A673 (cell line): Measurements from ENCODE around the gene CARD16.

ENCODE experiments used
- EZH2 ChIP-seq: fragments of 200-600 bp; sonication (generic); IDR thresholded peaks from 2 replicates; pipeline ENCODE4 v1.6.1; 2017; ENCODE audit warnings: borderline replicate concordance, low read depth, mild to moderate bottlenecking, mixed read lengths, antibody characterized with exemption, low read length; ENCODE audit not compliant: poor library complexity, severe bottlenecking
- TF ChIP-seq, protein P1 (sequence below): fragments of 300-800, 200-600 bp; sonication (generic); conservative IDR thresholded peaks from 2 replicates; pipeline ENCODE4 v1.5.1; 2017; ENCODE audit warnings: low read depth, mild to moderate bottlenecking, antibody characterized with exemption, low read length, moderate library complexity, mixed read lengths

DNA sequence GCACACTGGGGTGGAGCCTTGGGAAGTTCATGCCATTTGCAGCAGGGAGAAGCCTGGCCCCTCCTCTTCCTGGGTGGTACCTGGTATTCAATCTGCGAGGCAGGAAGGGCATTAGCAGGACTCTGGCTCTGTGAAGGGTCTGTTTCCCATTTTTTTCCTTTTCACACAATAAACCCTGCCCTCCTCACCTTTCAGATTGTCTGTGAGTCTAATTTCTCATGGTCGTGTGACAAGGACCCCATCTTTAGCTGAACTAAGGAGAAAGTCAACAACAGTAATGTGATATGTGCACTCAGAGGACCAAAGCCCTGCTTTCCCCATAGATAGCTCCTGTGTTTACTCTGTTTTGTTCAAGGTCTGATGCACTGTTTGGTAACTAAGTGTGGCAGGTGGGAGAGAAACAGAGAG lies 50.1 kb downstream of the CARD16 start:
- TF ChIP-seq, protein P1, sequence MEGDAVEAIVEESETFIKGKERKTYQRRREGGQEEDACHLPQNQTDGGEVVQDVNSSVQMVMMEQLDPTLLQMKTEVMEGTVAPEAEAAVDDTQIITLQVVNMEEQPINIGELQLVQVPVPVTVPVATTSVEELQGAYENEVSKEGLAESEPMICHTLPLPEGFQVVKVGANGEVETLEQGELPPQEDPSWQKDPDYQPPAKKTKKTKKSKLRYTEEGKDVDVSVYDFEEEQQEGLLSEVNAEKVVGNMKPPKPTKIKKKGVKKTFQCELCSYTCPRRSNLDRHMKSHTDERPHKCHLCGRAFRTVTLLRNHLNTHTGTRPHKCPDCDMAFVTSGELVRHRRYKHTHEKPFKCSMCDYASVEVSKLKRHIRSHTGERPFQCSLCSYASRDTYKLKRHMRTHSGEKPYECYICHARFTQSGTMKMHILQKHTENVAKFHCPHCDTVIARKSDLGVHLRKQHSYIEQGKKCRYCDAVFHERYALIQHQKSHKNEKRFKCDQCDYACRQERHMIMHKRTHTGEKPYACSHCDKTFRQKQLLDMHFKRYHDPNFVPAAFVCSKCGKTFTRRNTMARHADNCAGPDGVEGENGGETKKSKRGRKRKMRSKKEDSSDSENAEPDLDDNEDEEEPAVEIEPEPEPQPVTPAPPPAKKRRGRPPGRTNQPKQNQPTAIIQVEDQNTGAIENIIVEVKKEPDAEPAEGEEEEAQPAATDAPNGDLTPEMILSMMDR: no peak
- TF ChIP-seq EZH2: no peak
